Gastroesophageal sphincter (tissue), 3 donors: ENCODE results near the gene RCVRN.

Experiments
- CTCF ChIP-seq, 4 experiments: fragments of 200-600 bp in 2 of 4; fragments of 450-650 bp in 2 of 4; sonication (generic) in 1 of 4; IDR thresholded peaks; one replicate each; pipeline ENCODE4 v1.5.1; 2017 to 2019; ENCODE audit warnings: antibody characterized with exemption in 4 of 4, mild to moderate bottlenecking in 2 of 4, moderate library complexity in 2 of 4
- EP300 ChIP-seq: sonication (generic); formaldehyde crosslinking; IDR thresholded peaks from one replicate; pipeline ENCODE4 v1.6.1; 2017; ENCODE audit warnings: antibody characterized with exemption, mild to moderate bottlenecking
- POLR2A ChIP-seq, 2 donors: fragments of 450-650 bp; IDR thresholded peaks; one replicate each; pipeline ENCODE4 v1.6.1; 2017; ENCODE audit warnings: antibody characterized with exemption in 2 of 2, mild to moderate bottlenecking in 2 of 2, moderate library complexity in 1 of 2

- TF ChIP-seq CTCF (IDR thresholded peaks at IDR 0.05): no peak
- TF ChIP-seq EP300: no peak
- no peak for TF ChIP-seq POLR2A (IDR thresholded peaks at IDR 0.05)
Observed at GRCh38 chr17:9918804-9919352, 13.8 kb upstream of the RCVRN start.
